Calu3 (cell line): ENCODE results near the gene UBE2G2. TPM values are rescaled to one million over a fixed set of nuclear protein-coding genes. Genes with fewer than 3 reads are reported as not detected.

Experiments
- BruUV-seq: library from RNA; stranded (reverse); fragments of 400-500 nt; replicated peaks from 2 replicates; lab custom pipeline; 2021; lab: Mats Ljungman, UMichigan
- CTCF ChIA-PET: fragments of 300-600 bp; sonication (Branson Sonifier 250); formaldehyde crosslinking; loops from one replicate; lab custom pipeline; 2022; ENCODE audit warnings: antibody characterized with exemption; lab: Charles Lee
- DNase-seq: peaks from one replicate; pipeline ENCODE4 v3.0.0; 2022
- H3K27ac Mint-ChIP-seq: one replicate; pipeline ENCODE4 v1.8.0; 2022; ENCODE audit warnings: mixed read lengths; ENCODE audit not compliant: unreplicated experiment
- H3K27me3 Mint-ChIP-seq: one replicate; pipeline ENCODE4 v1.8.0; 2022; ENCODE audit warnings: mixed read lengths; ENCODE audit not compliant: unreplicated experiment
- H3K36me3 Mint-ChIP-seq: one replicate; pipeline ENCODE4 v1.8.0; 2022; ENCODE audit warnings: mild to moderate bottlenecking, moderate library complexity, mixed read lengths; ENCODE audit not compliant: insufficient read depth, unreplicated experiment
- H3K4me1 Mint-ChIP-seq: one replicate; pipeline ENCODE4 v1.8.0; 2022; ENCODE audit warnings: mild to moderate bottlenecking, low read depth, mixed read lengths; ENCODE audit not compliant: unreplicated experiment
- H3K4me3 Mint-ChIP-seq: one replicate; pipeline ENCODE4 v1.8.0; 2022; ENCODE audit warnings: mild to moderate bottlenecking, low read depth, moderate library complexity, mixed read lengths; ENCODE audit not compliant: unreplicated experiment
- H3K9me3 Mint-ChIP-seq: one replicate; pipeline ENCODE4 v1.8.0; 2022; ENCODE audit warnings: low read depth, mixed read lengths; ENCODE audit not compliant: unreplicated experiment
- CTCF ChIP-seq: fragments of 200-600 bp; IDR thresholded peaks from one replicate; pipeline ENCODE4 v1.8.0; 2022; ENCODE audit warnings: antibody characterized with exemption; ENCODE audit not compliant: unreplicated experiment
- intact Hi-C: fragments of 100-400 bp; cut with micrococcal nuclease; formaldehyde crosslinking; loops from one replicate; pipeline ENCODE4 v1.10.0; 2022; ENCODE audit not compliant: unreplicated experiment
- total RNA-seq: library from RNA; stranded (reverse); gene quantifications from 2 replicates; pipeline ENCODE4 v1.2.3, GENCODE V29; 2022

The UBE2G2 gene
- total RNA-seq, 1 experiment from 2014 or later = 61.7 TPM

GRCh38 chr21:44800103-44800502 is 1.5 kb downstream of the UBE2G2 start:
- TF ChIP-seq CTCF = no peak
- DNase-seq = no peak
- intact Hi-C loops = loop anchor here (10.0 kb wide), 3 partner anchors 75 to 325 kb away; partner anchors contain the start of gene PTTG1IP
- no TSS peak for BruUV-seq
- CTCF ChIA-PET = interaction anchor here (0.6 to 2.1 kb wide), 4 partner anchors 111 to 329 kb away, joined by 3 to 8 read pairs (median 6); no protein-coding TSS in a partner anchor
- Mint-ChIP-seq H3K36me3 (peaks cover 34% of the 10 kb centered on the region), H3K4me3 (peak overlapping the region; percentile 82), H3K27ac (no peak overlapping the region), H3K4me1 (peaks cover 19% of the 10 kb centered on the region), H3K9me3 (no peaks in the 10 kb centered on the region), H3K27me3 (no peaks in the 10 kb centered on the region)

- no peaks in the 10 kb centered on the region for H3K27me3 Mint-ChIP-seq
- no peak for DNase-seq
- BruUV-seq = no TSS peak
- H3K4me3 Mint-ChIP-seq = peak overlapping the region; percentile 82
- H3K9me3 Mint-ChIP-seq = no peaks in the 10 kb centered on the region
- TF ChIP-seq CTCF = no peak
- peaks cover 19% of the 10 kb centered on the region for H3K4me1 Mint-ChIP-seq
- H3K27ac Mint-ChIP-seq = no peak overlapping the region
- intact Hi-C loops = loop anchor here (10.0 kb wide), 3 partner anchors 75 to 325 kb away; partner anchors contain the start of gene PTTG1IP
- peaks cover 34% of the 10 kb centered on the region for H3K36me3 Mint-ChIP-seq
- CTCF ChIA-PET = interaction anchor here (0.6 to 2.1 kb wide), 3 partner anchors 128 to 329 kb away, joined by 3 to 8 read pairs (median 3); no protein-coding TSS in a partner anchor
Measured at GRCh38 chr21:44799646-44800045, 2.0 kb downstream of the UBE2G2 start.

- DNase-seq = no peak
- H3K9me3 Mint-ChIP-seq = no peaks in the 10 kb centered on the region
- no peak overlapping the region for H3K27ac Mint-ChIP-seq
- TF ChIP-seq CTCF = no peak
- H3K4me1 Mint-ChIP-seq = peaks cover 13% of the 10 kb centered on the region
- intact Hi-C loops = no loop called here
- CTCF ChIA-PET = no interaction called here
- no peak overlapping the region for H3K4me3 Mint-ChIP-seq
- BruUV-seq = no TSS peak
- peaks cover 24% of the 10 kb centered on the region for H3K36me3 Mint-ChIP-seq
- no peaks in the 10 kb centered on the region for H3K27me3 Mint-ChIP-seq
Measured at GRCh38 chr21:44797775-44798174, 3.8 kb downstream of the UBE2G2 start.

GRCh38 chr21:44795342-44795741 is 6.3 kb downstream of the UBE2G2 start:
- Mint-ChIP-seq H3K9me3 (no peaks in the 10 kb centered on the region), H3K4me1 (peaks cover 11% of the 10 kb centered on the region), H3K27ac (no peak overlapping the region), H3K27me3 (no peaks in the 10 kb centered on the region), H3K4me3 (no peak overlapping the region), H3K36me3 (peaks cover 3% of the 10 kb centered on the region)
- DNase-seq = no peak
- CTCF ChIA-PET = no interaction called here
- TF ChIP-seq CTCF = no peak
- intact Hi-C loops = no loop called here
- BruUV-seq = no TSS peak
